Measurements from ENCODE around the gene BCL7A. TPM values are rescaled to one million over a fixed set of nuclear protein-coding genes. Genes with fewer than 3 reads are reported as not detected.

Gene BCL7A
- total RNA-seq, 1 experiment from 2014 or later, result 14.5 TPM

GRCh38 chr12:122035292-122035691 is 13.6 kb downstream of the BCL7A start:
- Histone ChIP-seq H3K36me3 (ENCODE audit: control insufficient read depth, insufficient read depth, low read length) (no peaks in the 10 kb centered on the region; the same call in 1 of the 2 replicates), H3K4me3 (ENCODE audit: low read depth in 2 of 2, low read length in 2 of 2) (no peak overlapping the region), H3K4me1 (ENCODE audit: control insufficient read depth, insufficient read depth, low read length) (no peaks in the 10 kb centered on the region), H3K9me3 (ENCODE audit: control insufficient read depth, insufficient read depth, low read depth, low read length) (no peaks in the 10 kb centered on the region), H3K27me3 (ENCODE audit: control insufficient read depth, insufficient read depth, low read length) (no peaks in the 10 kb centered on the region), H3K27ac (ENCODE audit: low read length) (no peak overlapping the region)
- TF ChIP-seq CTCF (IDR thresholded peaks at IDR 0.05), result no peak
- no peak for TF ChIP-seq REST (IDR thresholded peaks at IDR 0.05; ENCODE audit: insufficient read depth in 1 of 2, low read depth in 2 of 2, low read length in 1 of 2)
- no peak for TF ChIP-seq POLR2AphosphoS5 (IDR thresholded peaks at IDR 0.05; ENCODE audit: low read depth, low read length)
- TF ChIP-seq TCF7L2 (IDR thresholded peaks at IDR 0.05; ENCODE audit: low read depth, low read length), result no peak
- TF ChIP-seq SIN3A (IDR thresholded peaks at IDR 0.05; ENCODE audit: borderline replicate concordance, insufficient read depth, low read depth, low read length), result no peak
- BruUV-seq (replicated peaks), result no TSS peak
- in situ Hi-C loops (cut with HindIII; ENCODE audit: low pct_unique_long_range_greater_than_20kb, low sequenced_read_pairs) (no loop called here), intact Hi-C loops (cut with micrococcal nuclease; ENCODE audit: unreplicated experiment) (no loop called here)
- ChIA-PET POLR2A (no interaction called here), CTCF (no interaction called here)
- DNase-seq (ENCODE audit: low read depth, low spot score) (no peak), ATAC-seq (no peak)

GRCh38 chr12:122036153-122036552 is 14.5 kb downstream of the BCL7A start:
- no peaks in the 10 kb centered on the region for H3K4me1 ChIP-seq (ENCODE audit: control insufficient read depth, insufficient read depth, low read length)
- ChIA-PET POLR2A (no interaction called here), CTCF (no interaction called here)
- DNase-seq (ENCODE audit: low read depth, low spot score), result no peak
- intact Hi-C loops (cut with micrococcal nuclease; ENCODE audit: unreplicated experiment), result no loop called here
- H3K27ac ChIP-seq (ENCODE audit: low read length), result no peak overlapping the region
- no peaks in the 10 kb centered on the region for H3K9me3 ChIP-seq (ENCODE audit: control insufficient read depth, insufficient read depth, low read depth, low read length)
- in situ Hi-C loops (cut with HindIII; ENCODE audit: low pct_unique_long_range_greater_than_20kb, low sequenced_read_pairs), result no loop called here
- H3K4me3 ChIP-seq (ENCODE audit: low read depth in 2 of 2, low read length in 2 of 2), result no peak overlapping the region
- H3K27me3 ChIP-seq (ENCODE audit: control insufficient read depth, insufficient read depth, low read length), result no peaks in the 10 kb centered on the region
- H3K36me3 ChIP-seq (ENCODE audit: control insufficient read depth, insufficient read depth, low read length), result no peaks in the 10 kb centered on the region; the same call in 1 of the 2 replicates
- no TSS peak for BruUV-seq (replicated peaks)
- TF ChIP-seq POLR2AphosphoS5 (IDR thresholded peaks at IDR 0.05; ENCODE audit: low read depth, low read length) (no peak), TCF7L2 (IDR thresholded peaks at IDR 0.05; ENCODE audit: low read depth, low read length) (no peak), CTCF (IDR thresholded peaks at IDR 0.05) (no peak), SIN3A (IDR thresholded peaks at IDR 0.05; ENCODE audit: borderline replicate concordance, insufficient read depth, low read depth, low read length) (no peak), REST (IDR thresholded peaks at IDR 0.05; ENCODE audit: insufficient read depth in 1 of 2, low read depth in 2 of 2, low read length in 1 of 2) (no peak)
- no peak for ATAC-seq

Data from Panc1 (cell line).